Measurements from ENCODE around the gene GOLGA7B. TPM values are rescaled to one million over a fixed set of nuclear protein-coding genes. Genes with fewer than 3 reads are reported as not detected.

The GOLGA7B gene
- total and polyA plus RNA-seq, 2 donors (not counting 3 experiments of a cell fraction or from before 2014, with no cell fraction given) = 0.03 TPM; not detected in 1

- no peak overlapping the region for H2AFZ ChIP-seq (ENCODE audit: low read depth, low read length)
- H3K9me3 ChIP-seq (replicated peaks; ENCODE audit: control insufficient read depth, insufficient read depth, low read length) = no peaks in the 10 kb centered on the region
- no TSS peak for BruUV-seq (replicated peaks)
- TF ChIP-seq GATA2 (IDR thresholded peaks at IDR 0.05; ENCODE audit: insufficient read depth, insufficient read length, low read depth, low read length) (no peak), CTCF (IDR thresholded peaks at IDR 0.05; ENCODE audit: extremely low read depth in 1 of 2, insufficient read depth in 1 of 2, low read depth in 1 of 2, low read length in 2 of 2) (no peak), JUN (IDR thresholded peaks at IDR 0.05; ENCODE audit: borderline replicate concordance, insufficient read depth, insufficient read length, low read depth) (no peak), POLR2AphosphoS5 (IDR thresholded peaks at IDR 0.05; ENCODE audit: insufficient read depth, low read depth, low read length) (no peak), MYC (IDR thresholded peaks at IDR 0.05; ENCODE audit: low read depth, low read length) (no peak), MAX (IDR thresholded peaks at IDR 0.05; ENCODE audit: insufficient read depth, insufficient read length) (no peak), POLR2A (IDR thresholded peaks at IDR 0.05; ENCODE audit: low read depth, low read length) (no peak), EZH2 (IDR thresholded peaks at IDR 0.05; ENCODE audit: borderline replicate concordance, low read depth, low read length, severe bottlenecking) (no peak)
- no peak overlapping the region for H3K4me2 ChIP-seq (ENCODE audit: insufficient read depth, low read length)
- no peak for DNase-seq (ENCODE audit: low read depth, low spot score)
- dilution Hi-C loops (cut with MboI; ENCODE audit: extremely low pct_ligation_motif_present, low sequenced_read_pairs) (no loop called here), intact Hi-C loops (cut with micrococcal nuclease) (no loop called here)
- POLR2A ChIA-PET = no interaction called here
- H3K79me2 ChIP-seq (ENCODE audit: control insufficient read depth, insufficient read depth, low read length) = no peaks in the 10 kb centered on the region
- H3K9me1 ChIP-seq (replicated peaks; ENCODE audit: control insufficient read depth, extremely low read depth, insufficient read depth, low read length) = no peaks in the 10 kb centered on the region
- H3K4me1 ChIP-seq (ENCODE audit: control insufficient read depth, extremely low read depth, insufficient read depth, low read length) = no peaks in the 10 kb centered on the region
- H4K20me1 ChIP-seq (replicated peaks; ENCODE audit: control insufficient read depth, extremely low read depth, insufficient read depth, low read length) = no peaks in the 10 kb centered on the region
- CTCF ChIA-PET = interaction anchor here (1.2 kb wide), 1 partner anchor 22 kb away, joined by 3 read pairs; no protein-coding TSS in a partner anchor
- H3K9ac ChIP-seq (replicated peaks; ENCODE audit: extremely low read depth, insufficient read depth, low read length) = no peak overlapping the region
- H3K36me3 ChIP-seq (ENCODE audit: control insufficient read depth in 2 of 2, extremely low read depth in 1 of 2, insufficient read depth in 2 of 2, low read length in 2 of 2) = no peaks in the 10 kb centered on the region
- no peaks in the 10 kb centered on the region for H3K27me3 ChIP-seq (ENCODE audit: control insufficient read depth in 2 of 2, insufficient read depth in 2 of 2, low read length in 2 of 2)
- FAIRE-seq = no peak
- no peak overlapping the region for H3K27ac ChIP-seq (ENCODE audit: insufficient read depth, low read depth, low read length)
- H3K4me3 ChIP-seq (replicated peaks in 1 of 3; ENCODE audit: insufficient read depth in 1 of 3, low read depth in 1 of 3, low read length in 3 of 3) = no peak overlapping the region
Observed at GRCh38 chr10:97813311-97813710, 36.3 kb upstream of the GOLGA7B start.
